Measurements from ENCODE around the gene PTPN18. TPM values are rescaled to one million over a fixed set of nuclear protein-coding genes. Genes with fewer than 3 reads are reported as not detected.

Gene PTPN18
- total RNA-seq, 1 experiment from 2014 or later, result 16.3 TPM

DNA sequence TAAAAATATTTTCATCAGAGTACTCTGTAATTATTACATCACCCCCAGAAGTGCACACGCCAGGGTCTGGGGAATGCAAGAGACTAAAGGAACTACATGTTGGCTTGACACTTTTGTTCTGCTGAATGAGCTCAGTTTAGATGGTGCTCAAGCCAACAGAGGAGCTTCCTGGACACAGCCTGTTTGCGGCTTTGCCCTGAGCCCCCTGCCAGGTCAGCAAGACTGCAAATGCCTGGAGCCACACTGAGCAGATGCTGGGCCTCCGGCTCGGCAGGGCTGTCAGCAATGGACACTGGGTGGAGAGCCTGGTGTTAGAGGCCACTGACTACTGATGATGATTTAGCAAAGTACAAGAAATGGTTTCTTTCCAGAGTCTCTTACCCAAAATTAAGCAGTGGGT lies 31.9 kb downstream of the PTPN18 start:
- H3K79me1 ChIP-seq (ENCODE audit: insufficient read depth, low read depth, low read length, poor library complexity, severe bottlenecking), result no peaks in the 10 kb centered on the region
- no peaks in the 10 kb centered on the region for H3K23me2 ChIP-seq (ENCODE audit: insufficient read length, low read depth, low read length, poor library complexity, severe bottlenecking)
- H2AK5ac ChIP-seq (ENCODE audit: insufficient read length, low read length), result no peak overlapping the region
- no peak overlapping the region for H3K4me3 Mint-ChIP-seq
- no peaks in the 10 kb centered on the region for H3K79me2 ChIP-seq (ENCODE audit: insufficient read depth, low read length)
- no peak overlapping the region for H3K56ac ChIP-seq (ENCODE audit: insufficient read length, low read depth, low read length)
- no peak overlapping the region for H2AFZ ChIP-seq (ENCODE audit: low read length)
- H3K27ac Mint-ChIP-seq, result no peak overlapping the region
- H3K27me3 Mint-ChIP-seq (ENCODE audit: low read depth), result peaks cover 10% of the 10 kb centered on the region
- H2BK20ac ChIP-seq (ENCODE audit: low read depth, low read length, poor library complexity, severe bottlenecking), result no peak overlapping the region
- no peak overlapping the region for H4K8ac ChIP-seq (replicated peaks; ENCODE audit: insufficient read length, low read depth, low read length)
- H3K4me1 Mint-ChIP-seq, result peaks cover 23% of the 10 kb centered on the region in 2 experiments
- H3K9me3 Mint-ChIP-seq, result no peaks in the 10 kb centered on the region
- H3K36me3 Mint-ChIP-seq (ENCODE audit: insufficient read depth in 1 of 3, low read depth in 3 of 3), result no peaks in the 10 kb centered on the region
- H2BK15ac ChIP-seq (ENCODE audit: low read depth, low read length), result no peak overlapping the region
- H3K14ac ChIP-seq (ENCODE audit: insufficient read depth, low read length), result no peak overlapping the region
- no peak overlapping the region for H3K9ac ChIP-seq (ENCODE audit: extremely low read depth, insufficient read length, low read length)
- no peak for TF ChIP-seq CTCF (conservative IDR thresholded peaks at IDR 0.05)
- no peak for DNase-seq
- no peak overlapping the region for H4K91ac ChIP-seq (ENCODE audit: insufficient read length, low read depth, low read length)
- H3K18ac ChIP-seq (ENCODE audit: insufficient read length, low read depth, low read length), result no peak overlapping the region
- no peak overlapping the region for H2BK12ac ChIP-seq (ENCODE audit: insufficient read length, low read depth, low read length)
- H2BK120ac ChIP-seq (ENCODE audit: low read depth, low read length, poor library complexity, severe bottlenecking), result no peak overlapping the region
- no peak overlapping the region for H4K5ac ChIP-seq (ENCODE audit: insufficient read length, low read depth, low read length)
- no peak overlapping the region for H3T11ph ChIP-seq (ENCODE audit: low read length)
- peaks cover 3% of the 10 kb centered on the region; the same call in 1 of the 2 replicates for H3K4me1 ChIP-seq (ENCODE audit: insufficient read depth, low read length)
- H2BK5ac ChIP-seq (ENCODE audit: insufficient read length, low read length), result no peak overlapping the region
- peaks cover 3% of the 10 kb centered on the region; the same call in 1 of the 2 replicates for H3K27me3 ChIP-seq (ENCODE audit: insufficient read depth, low read length)
- no peak overlapping the region for H3K4me2 ChIP-seq (ENCODE audit: insufficient read depth, insufficient read length, low read length)
- WGBS (ENCODE audit: extremely low coverage, insufficient read length, low lambda C conversion rate), result no CpG with 5 or more reads among the region's 4 CpGs
- no peak overlapping the region for H3K4ac ChIP-seq (ENCODE audit: low read depth, low read length)
- H4K20me1 ChIP-seq (ENCODE audit: control insufficient read depth, insufficient read depth, insufficient read length), result no peaks in the 10 kb centered on the region
- H3K9me3 ChIP-seq (ENCODE audit: control insufficient read depth, low read depth, low read length), result no peaks in the 10 kb centered on the region
- no peak overlapping the region for H3K27ac ChIP-seq (ENCODE audit: insufficient read length, low read depth, low read length)
- no peak overlapping the region for H3K23ac ChIP-seq (ENCODE audit: insufficient read length, low read depth, low read length)
